Neural cell (in vitro differentiated cells): ENCODE results near the gene LZTS3. TPM values are rescaled to one million over a fixed set of nuclear protein-coding genes. Genes with fewer than 3 reads are reported as not detected.
"Not testable (repeated sequence)": the region's sequence is repeated elsewhere in the genome, so short reads cannot be mapped to it uniquely, and the experiment has no call there.

Experiments
- H2AFZ ChIP-seq: fragments of 200-600, 300-800 bp; sonication (generic), shearing (Covaris generic); 2 replicates; pipeline ENCODE4 v1.6.0; 2014; ENCODE audit warnings: low read depth, mild to moderate bottlenecking, antibody characterized with exemption, low read length, moderate library complexity
- H3F3A ChIP-seq: fragments of 200-600 bp; shearing (Covaris generic); 2 replicates; pipeline ENCODE4 v1.6.1; 2016; ENCODE audit warnings: mild to moderate bottlenecking, moderate library complexity, mixed read lengths, antibody characterized with exemption, low read length; ENCODE audit not compliant: insufficient read depth, poor library complexity, severe bottlenecking
- H3K27ac ChIP-seq: fragments of 200-600, 300-800 bp; sonication (generic), shearing (Covaris generic); 2 replicates; pipeline ENCODE4 v1.5.1; 2014; ENCODE audit warnings: mild to moderate bottlenecking, low read length, moderate library complexity
- H3K27me3 ChIP-seq: fragments of 300-800, 200-600 bp; sonication (generic), shearing (Covaris generic); 2 replicates; pipeline ENCODE4 v1.6.0; 2014; ENCODE audit warnings: mild to moderate bottlenecking, low read depth, low read length, moderate library complexity; ENCODE audit not compliant: insufficient read depth
- H3K36me3 ChIP-seq: fragments of 300-800, 200-600 bp; sonication (generic), shearing (Covaris generic); 2 replicates; pipeline ENCODE4 v1.5.1; 2014; ENCODE audit warnings: mild to moderate bottlenecking, antibody characterized with exemption, low read length, moderate library complexity; ENCODE audit not compliant: insufficient read depth
- H3K4me2 ChIP-seq: fragments of 300-800, 200-600 bp; sonication (generic), shearing (Covaris generic); 2 replicates; pipeline ENCODE4 v1.6.0; 2014; ENCODE audit warnings: mild to moderate bottlenecking, low read length
- H3K4me3 ChIP-seq: fragments of 300-800, 200-600 bp; sonication (generic), shearing (Covaris generic); 2 replicates; pipeline ENCODE4 v1.5.1; 2014; ENCODE audit warnings: mild to moderate bottlenecking, low read length, moderate library complexity
- H3K79me2 ChIP-seq: fragments of 200-600 bp; shearing (Covaris generic); replicated peaks from 2 replicates; pipeline ENCODE4 v1.6.0; 2014; ENCODE audit warnings: mild to moderate bottlenecking, low read length, moderate library complexity; ENCODE audit not compliant: insufficient read depth
- H3K9ac ChIP-seq: fragments of 300-800, 200-600 bp; sonication (generic), shearing (Covaris generic); 2 replicates; pipeline ENCODE4 v1.6.1; 2016; ENCODE audit warnings: mild to moderate bottlenecking, low read length, mixed read lengths
- H3K9me2 ChIP-seq: fragments of 200-600 bp; shearing (Covaris generic); 2 replicates; pipeline ENCODE4 v1.6.1; 2016; ENCODE audit warnings: mild to moderate bottlenecking, low read length, mixed read lengths; ENCODE audit not compliant: insufficient read depth
- H3K9me3 ChIP-seq: fragments of 200-600, 300-800 bp; sonication (generic), shearing (Covaris generic); 2 replicates; pipeline ENCODE4 v1.6.1; 2016; ENCODE audit warnings: mild to moderate bottlenecking, mixed run types, low read length, moderate library complexity, mixed read lengths
- H4K20me1 ChIP-seq: fragments of 200-600 bp; shearing (Covaris generic); 2 replicates; pipeline ENCODE4 v1.6.1; 2016; ENCODE audit warnings: mild to moderate bottlenecking, mixed run types; ENCODE audit not compliant: insufficient read depth
- EP300 ChIP-seq: fragments of 450-650 bp; conservative IDR thresholded peaks from 2 replicates; pipeline ENCODE4 v1.6.1; 2014; ENCODE audit warnings: antibody characterized with exemption, mild to moderate bottlenecking, moderate library complexity; ENCODE audit not compliant: poor library complexity, severe bottlenecking
- EZH2 ChIP-seq: fragments of 200-600, 300-800 bp; shearing (Covaris generic), sonication (generic); IDR thresholded peaks from 2 replicates; pipeline ENCODE4 v1.6.1; 2014; ENCODE audit warnings: antibody characterized with exemption, low read length, borderline replicate concordance, mild to moderate bottlenecking; ENCODE audit not compliant: insufficient read depth, poor library complexity, severe bottlenecking
- MXI1 ChIP-seq: fragments of 450-650 bp; conservative IDR thresholded peaks from 2 replicates; pipeline ENCODE4 v1.6.1; 2014; ENCODE audit warnings: antibody characterized with exemption, mild to moderate bottlenecking; ENCODE audit not compliant: poor library complexity, severe bottlenecking
- POLR2AphosphoS5 ChIP-seq: IDR thresholded peaks from 2 replicates; pipeline ENCODE4 v1.6.1; 2012
- RAD21 ChIP-seq: fragments of 450-650 bp; conservative IDR thresholded peaks from 2 replicates; pipeline ENCODE4 v1.6.1; 2014; ENCODE audit warnings: antibody characterized with exemption, mild to moderate bottlenecking, moderate library complexity
- SMC3 ChIP-seq: fragments of 450-650 bp; conservative IDR thresholded peaks from 2 replicates; pipeline ENCODE4 v1.6.1; 2014; ENCODE audit warnings: antibody characterized with exemption, mild to moderate bottlenecking, moderate library complexity; ENCODE audit not compliant: poor library complexity
- TAF1 ChIP-seq: IDR thresholded peaks from 2 replicates; pipeline ENCODE4 v1.6.1; 2012; ENCODE audit warnings: low read depth
- polyA plus RNA-seq: library from polyadenylated mRNA; depleted of rRNA; stranded (reverse); fragments of >200 nt; gene quantifications from 2 replicates; pipeline ENCODE4 v1.2.3, GENCODE V29; 2014
- TF ChIP-seq, protein P1 (sequence below): fragments of 450-650 bp; IDR thresholded peaks from 2 replicates; pipeline ENCODE4 v1.5.1; 2014; ENCODE audit warnings: antibody characterized with exemption, mild to moderate bottlenecking, moderate library complexity; ENCODE audit not compliant: poor library complexity, severe bottlenecking
- TF ChIP-seq, protein P2 (sequence below): IDR thresholded peaks from 2 replicates; pipeline ENCODE4 v1.6.1; 2012; ENCODE audit warnings: borderline replicate concordance

Gene LZTS3
- polyA plus RNA-seq, 1 donor from 2014 or later: 33.8 TPM

DNA sequence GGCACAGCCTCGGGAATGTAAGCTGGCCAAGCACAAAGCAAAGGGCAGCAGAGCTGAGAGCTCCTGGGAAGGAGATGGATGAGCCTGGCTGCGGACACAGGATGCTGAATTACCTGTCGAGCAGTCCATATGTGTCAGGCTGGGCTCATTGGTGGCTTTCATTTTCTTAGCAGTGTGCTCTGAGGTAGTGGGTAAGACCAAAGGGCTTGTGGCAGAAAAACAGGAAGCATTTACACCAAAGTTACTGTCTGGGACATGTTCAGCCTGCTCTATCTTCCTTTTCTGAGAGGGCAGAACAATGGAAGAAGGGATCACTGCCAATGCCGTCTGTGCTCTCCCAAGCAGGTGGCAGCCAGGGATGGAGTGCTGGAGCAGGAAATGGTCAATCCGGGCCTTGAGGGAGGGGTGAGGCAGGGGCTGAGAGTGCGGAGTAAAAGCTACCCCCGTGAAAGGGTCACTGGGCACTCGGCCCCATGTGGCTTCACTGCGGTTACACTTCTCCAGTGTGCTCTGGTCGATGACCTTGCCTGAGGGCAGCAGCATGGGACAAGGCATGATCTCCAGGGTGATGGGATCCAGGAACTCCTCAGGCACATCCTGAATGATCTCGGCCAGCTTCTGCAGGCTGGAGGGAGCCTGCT, 52.0 kb downstream of the LZTS3 start:
- Histone ChIP-seq H3K9me2 (no peaks in the 10 kb centered on the region), H3K27ac (no peak overlapping the region), H3K79me2 (no peaks in the 10 kb centered on the region), H3K27me3 (no peaks in the 10 kb centered on the region), H3K9ac (no peak overlapping the region), H3F3A (no peaks in the 10 kb centered on the region), H3K4me2 (no peak overlapping the region), H3K9me3 (peaks cover 15% of the 10 kb centered on the region), H2AFZ (no peak overlapping the region), H3K4me3 (no peak overlapping the region), H3K36me3 (peaks cover 11% of the 10 kb centered on the region), H4K20me1 (no peaks in the 10 kb centered on the region)
- TF ChIP-seq SMC3 (no peak), POLR2AphosphoS5 (no peak), MXI1 (no peak), EZH2 (no peak), RAD21 (no peak), EP300 (no peak), TAF1 (no peak)
- TF ChIP-seq, protein P1, sequence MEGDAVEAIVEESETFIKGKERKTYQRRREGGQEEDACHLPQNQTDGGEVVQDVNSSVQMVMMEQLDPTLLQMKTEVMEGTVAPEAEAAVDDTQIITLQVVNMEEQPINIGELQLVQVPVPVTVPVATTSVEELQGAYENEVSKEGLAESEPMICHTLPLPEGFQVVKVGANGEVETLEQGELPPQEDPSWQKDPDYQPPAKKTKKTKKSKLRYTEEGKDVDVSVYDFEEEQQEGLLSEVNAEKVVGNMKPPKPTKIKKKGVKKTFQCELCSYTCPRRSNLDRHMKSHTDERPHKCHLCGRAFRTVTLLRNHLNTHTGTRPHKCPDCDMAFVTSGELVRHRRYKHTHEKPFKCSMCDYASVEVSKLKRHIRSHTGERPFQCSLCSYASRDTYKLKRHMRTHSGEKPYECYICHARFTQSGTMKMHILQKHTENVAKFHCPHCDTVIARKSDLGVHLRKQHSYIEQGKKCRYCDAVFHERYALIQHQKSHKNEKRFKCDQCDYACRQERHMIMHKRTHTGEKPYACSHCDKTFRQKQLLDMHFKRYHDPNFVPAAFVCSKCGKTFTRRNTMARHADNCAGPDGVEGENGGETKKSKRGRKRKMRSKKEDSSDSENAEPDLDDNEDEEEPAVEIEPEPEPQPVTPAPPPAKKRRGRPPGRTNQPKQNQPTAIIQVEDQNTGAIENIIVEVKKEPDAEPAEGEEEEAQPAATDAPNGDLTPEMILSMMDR: no peak
- TF ChIP-seq, protein P2, sequence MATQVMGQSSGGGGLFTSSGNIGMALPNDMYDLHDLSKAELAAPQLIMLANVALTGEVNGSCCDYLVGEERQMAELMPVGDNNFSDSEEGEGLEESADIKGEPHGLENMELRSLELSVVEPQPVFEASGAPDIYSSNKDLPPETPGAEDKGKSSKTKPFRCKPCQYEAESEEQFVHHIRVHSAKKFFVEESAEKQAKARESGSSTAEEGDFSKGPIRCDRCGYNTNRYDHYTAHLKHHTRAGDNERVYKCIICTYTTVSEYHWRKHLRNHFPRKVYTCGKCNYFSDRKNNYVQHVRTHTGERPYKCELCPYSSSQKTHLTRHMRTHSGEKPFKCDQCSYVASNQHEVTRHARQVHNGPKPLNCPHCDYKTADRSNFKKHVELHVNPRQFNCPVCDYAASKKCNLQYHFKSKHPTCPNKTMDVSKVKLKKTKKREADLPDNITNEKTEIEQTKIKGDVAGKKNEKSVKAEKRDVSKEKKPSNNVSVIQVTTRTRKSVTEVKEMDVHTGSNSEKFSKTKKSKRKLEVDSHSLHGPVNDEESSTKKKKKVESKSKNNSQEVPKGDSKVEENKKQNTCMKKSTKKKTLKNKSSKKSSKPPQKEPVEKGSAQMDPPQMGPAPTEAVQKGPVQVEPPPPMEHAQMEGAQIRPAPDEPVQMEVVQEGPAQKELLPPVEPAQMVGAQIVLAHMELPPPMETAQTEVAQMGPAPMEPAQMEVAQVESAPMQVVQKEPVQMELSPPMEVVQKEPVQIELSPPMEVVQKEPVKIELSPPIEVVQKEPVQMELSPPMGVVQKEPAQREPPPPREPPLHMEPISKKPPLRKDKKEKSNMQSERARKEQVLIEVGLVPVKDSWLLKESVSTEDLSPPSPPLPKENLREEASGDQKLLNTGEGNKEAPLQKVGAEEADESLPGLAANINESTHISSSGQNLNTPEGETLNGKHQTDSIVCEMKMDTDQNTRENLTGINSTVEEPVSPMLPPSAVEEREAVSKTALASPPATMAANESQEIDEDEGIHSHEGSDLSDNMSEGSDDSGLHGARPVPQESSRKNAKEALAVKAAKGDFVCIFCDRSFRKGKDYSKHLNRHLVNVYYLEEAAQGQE: no peak

DNA sequence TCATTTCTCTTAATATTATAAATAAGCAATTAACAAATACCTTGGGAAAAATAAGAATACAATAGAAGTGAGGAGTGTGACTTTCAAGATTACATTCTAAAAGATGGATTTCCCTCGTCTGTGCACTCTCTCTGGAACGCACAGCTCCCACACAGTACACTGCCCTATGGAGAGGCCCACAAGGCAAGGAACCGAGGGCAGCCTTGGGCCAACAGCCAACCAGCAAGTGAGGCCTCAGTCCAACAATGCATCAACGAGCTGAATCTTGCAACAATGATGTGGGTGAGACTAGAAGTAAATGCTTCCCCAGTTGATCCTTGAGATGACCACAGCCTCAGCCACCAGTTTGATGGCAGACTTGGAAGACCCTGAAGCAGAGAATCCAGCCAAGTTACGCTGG, 54.3 kb downstream of the LZTS3 start:
- Histone ChIP-seq H3K9me3 (peaks cover 15% of the 10 kb centered on the region), H3K4me2 (no peak overlapping the region), H4K20me1 (no peaks in the 10 kb centered on the region), H3K9ac (no peak overlapping the region), H3F3A (no peaks in the 10 kb centered on the region), H3K27me3 (no peaks in the 10 kb centered on the region), H3K9me2 (no peaks in the 10 kb centered on the region), H2AFZ (no peak overlapping the region), H3K36me3 (peaks cover 11% of the 10 kb centered on the region), H3K4me3 (no peak overlapping the region), H3K27ac (no peak overlapping the region), H3K79me2 (no peaks in the 10 kb centered on the region)
- TF ChIP-seq EP300: no peak
- TF ChIP-seq, protein P1: no peak
- no peak for TF ChIP-seq TAF1
- no peak for TF ChIP-seq POLR2AphosphoS5
- no peak for TF ChIP-seq RAD21
- TF ChIP-seq EZH2: no peak

DNA sequence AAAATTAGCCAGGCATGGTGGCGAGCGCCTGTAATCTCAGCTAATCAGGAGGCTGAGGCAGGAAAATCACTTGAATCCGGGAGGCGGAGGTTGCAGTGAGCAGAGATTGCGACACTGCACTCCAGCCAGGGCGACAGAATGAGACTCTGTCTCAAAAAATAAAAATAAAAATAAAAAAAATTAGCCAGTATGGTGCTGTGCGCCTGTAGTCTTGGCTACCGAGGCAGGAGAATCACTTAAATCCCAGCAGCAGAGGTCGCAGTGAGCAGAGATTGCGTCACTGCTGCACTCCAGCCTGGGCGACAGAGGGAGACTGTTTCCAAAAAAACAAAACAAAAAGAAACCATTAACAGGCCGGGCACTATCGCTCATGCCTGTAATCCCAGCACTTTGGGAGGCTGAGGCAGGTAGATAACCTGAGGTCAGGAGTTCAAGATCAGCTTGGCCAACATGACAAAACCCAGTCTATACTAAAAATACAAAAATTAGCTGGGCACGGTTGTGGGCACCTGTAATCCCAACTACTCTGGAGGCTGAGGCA, 55.4 kb downstream of the LZTS3 start:
- H3K4me2 ChIP-seq, H2AFZ ChIP-seq, H3K9me2 ChIP-seq, H3K4me3 ChIP-seq, H3K9me3 ChIP-seq, H3K79me2 ChIP-seq, H3K27me3 ChIP-seq, H3K27ac ChIP-seq, H4K20me1 ChIP-seq, H3K9ac ChIP-seq, H3F3A ChIP-seq: not testable (repeated sequence)
- H3K36me3 ChIP-seq: peaks cover 11% of the 10 kb centered on the region
